CD14-positive monocyte (primary cell): ENCODE results near the gene MYO3B. TPM values are rescaled to one million over a fixed set of nuclear protein-coding genes. Genes with fewer than 3 reads are reported as not detected.

ENCODE experiments used
- DNase-seq, 3 donors: peaks; one replicate each; pipeline ENCODE4 v3.0.0-alpha.2; 2011 to 2022
- H2AFZ ChIP-seq: 2 replicates; pipeline ENCODE4 v1.6.0; 2012; ENCODE audit warnings: mild to moderate bottlenecking, low read depth, low read length, inconsistent platforms; ENCODE audit not compliant: insufficient read depth, poor library complexity, severe bottlenecking
- H3K27ac ChIP-seq, 2 donors: 1 replicate in 1 of 2; 2 replicates in 1 of 2; pipeline ENCODE4 v1.5.1; 2012 to 2013; ENCODE audit warnings: low read length in 2 of 2, control low read depth in 1 of 2, inconsistent platforms in 1 of 2, low read depth in 1 of 2, mild to moderate bottlenecking in 1 of 2
- H3K27me3 ChIP-seq, 2 donors: one replicate each; pipeline versions ENCODE4 v1.6.0 to v1.6.1; 2011 to 2013; ENCODE audit warnings: low read length in 2 of 2; ENCODE audit not compliant: control insufficient read depth in 2 of 2, insufficient read depth in 2 of 2
- H3K36me3 ChIP-seq, 2 donors: replicated peaks in 1 of 2; 1 replicate in 1 of 2; 2 replicates in 1 of 2; pipeline versions ENCODE4 v1.5.1 to v1.6.1; 2012 to 2013; ENCODE audit warnings: low read length in 2 of 2, control low read depth in 1 of 2, inconsistent platforms in 1 of 2, mild to moderate bottlenecking in 1 of 2; ENCODE audit not compliant: insufficient read depth in 2 of 2, control insufficient read depth in 1 of 2
- H3K4me1 ChIP-seq, 2 donors: 1 replicate in 1 of 2; 2 replicates in 1 of 2; pipeline versions ENCODE4 v1.5.1 to v1.6.1; 2012 to 2013; ENCODE audit warnings: low read length in 2 of 2, control low read depth in 1 of 2, inconsistent platforms in 1 of 2, mild to moderate bottlenecking in 1 of 2, moderate library complexity in 1 of 2; ENCODE audit not compliant: insufficient read depth in 2 of 2, control insufficient read depth in 1 of 2
- H3K4me2 ChIP-seq: replicated peaks from 2 replicates; pipeline ENCODE3; 2012; ENCODE audit warnings: low read length, moderate library complexity, mild to moderate bottlenecking; ENCODE audit not compliant: poor library complexity, severe bottlenecking; ENCODE audit errors: extremely low read depth
- H3K4me3 ChIP-seq, 3 experiments: fragments of 200-600 bp in 1 of 3; sonication (generic) in 1 of 3; replicated peaks in 1 of 3; 1 replicate in 2 of 3; 2 replicates in 1 of 3; pipeline ENCODE4 v1.5.1; 2011 to 2013; ENCODE audit warnings: low read length in 3 of 3, mild to moderate bottlenecking in 3 of 3, control low read depth in 2 of 3, low read depth in 2 of 3, inconsistent platforms in 1 of 3, moderate library complexity in 1 of 3
- H3K79me2 ChIP-seq: 2 replicates; pipeline ENCODE4 v1.6.0; 2012; ENCODE audit warnings: mild to moderate bottlenecking, control low read depth, inconsistent platforms, low read length, moderate library complexity; ENCODE audit not compliant: insufficient read depth
- H3K9ac ChIP-seq: 2 replicates; pipeline ENCODE4 v1.6.0; 2017; ENCODE audit warnings: low read length, mild to moderate bottlenecking; ENCODE audit not compliant: insufficient read depth, poor library complexity, severe bottlenecking
- H3K9me3 ChIP-seq, 2 donors: replicated peaks in 1 of 2; 1 replicate in 1 of 2; 2 replicates in 1 of 2; pipeline versions ENCODE4 v1.5.1 to v1.6.1; 2012 to 2013; ENCODE audit warnings: low read length in 2 of 2, control low read depth in 1 of 2; ENCODE audit not compliant: control insufficient read depth in 1 of 2, insufficient read depth in 1 of 2
- H4K20me1 ChIP-seq: 2 replicates; pipeline ENCODE4 v1.6.0; 2012; ENCODE audit warnings: mild to moderate bottlenecking, low read length, control low read depth, moderate library complexity; ENCODE audit not compliant: insufficient read depth
- H3K27ac Mint-ChIP-seq, 7 donors: one replicate each; pipeline ENCODE4 v1.8.0; 2020; ENCODE audit warnings: mild to moderate bottlenecking in 7 of 7, mixed read lengths in 7 of 7, moderate library complexity in 6 of 7, inconsistent platforms in 2 of 7
- H3K27me3 Mint-ChIP-seq, 3 donors: one replicate each; pipeline ENCODE4 v1.8.0; 2021 to 2022; ENCODE audit warnings: low read depth in 3 of 3, mild to moderate bottlenecking in 3 of 3, mixed read lengths in 3 of 3, moderate library complexity in 3 of 3, inconsistent platforms in 1 of 3
- H3K36me3 Mint-ChIP-seq, 2 donors: one replicate each; pipeline ENCODE4 v1.8.0; 2020; ENCODE audit warnings: mixed read lengths in 2 of 2, inconsistent platforms in 1 of 2, mild to moderate bottlenecking in 1 of 2
- H3K4me1 Mint-ChIP-seq: one replicate; pipeline ENCODE4 v1.8.0; 2020; ENCODE audit warnings: mild to moderate bottlenecking, mixed read lengths
- H3K4me3 Mint-ChIP-seq, 2 donors: one replicate each; pipeline ENCODE4 v1.8.0; 2020; ENCODE audit warnings: mild to moderate bottlenecking in 2 of 2, mixed read lengths in 2 of 2, moderate library complexity in 1 of 2
- H3K9me3 Mint-ChIP-seq, 7 donors: one replicate each; pipeline ENCODE4 v1.8.0; 2020 to 2022; ENCODE audit warnings: mixed read lengths in 7 of 7, mild to moderate bottlenecking in 6 of 7, moderate library complexity in 6 of 7, inconsistent platforms in 2 of 7
- CTCF ChIP-seq: fragments of 200-600 bp; IDR thresholded peaks from one replicate; pipeline ENCODE4 v1.8.0; 2022; ENCODE audit warnings: antibody characterized with exemption, mild to moderate bottlenecking
- WGBS: methylation state at CpG from one replicate; pipeline ENCODE4 v1.1.5; 2013; ENCODE audit warnings: missing lambda C conversion rate; ENCODE audit not compliant: insufficient coverage; 5-methylcytosine and 5-hydroxymethylcytosine counted together
- intact Hi-C, 2 donors: fragments of 100-400 bp; cut with micrococcal nuclease; formaldehyde crosslinking; loops; one replicate each; pipeline versions ENCODE4 v1.15.0 to v1.15.1; 2023
- polyA plus RNA-seq, 3 donors: library from polyadenylated mRNA; depleted of rRNA in 1 of 3; unstranded in 2 of 3; stranded (reverse) in 1 of 3; fragments of 300-500 nt in 2 of 3; fragments of >200 nt in 1 of 3; fragmentation: Illumina TruSeq in 2 of 3; gene quantifications; 1 replicate in 2 of 3; 2 replicates in 1 of 3; pipeline ENCODE4 v1.2.3, GENCODE V29; 2012 to 2021

The MYO3B gene
- polyA plus RNA-seq, 3 donors, result not detected

- Histone ChIP-seq H3K27ac (no peak overlapping the region), H3K9me3 (no peaks in the 10 kb centered on the region), H3K4me3 (no peak overlapping the region), H3K9ac (no peak overlapping the region), H3K36me3 (no peaks in the 10 kb centered on the region), H3K4me2 (no peak overlapping the region), H3K4me1 (no peaks in the 10 kb centered on the region), H2AFZ (no peak overlapping the region), H4K20me1 (no peaks in the 10 kb centered on the region), H3K79me2 (no peaks in the 10 kb centered on the region), H3K27me3 (no peaks in the 10 kb centered on the region)
- no peak overlapping the region for H3K4me3 Mint-ChIP-seq
- H3K36me3 Mint-ChIP-seq, result no peaks in the 10 kb centered on the region
- no peak for TF ChIP-seq CTCF
- intact Hi-C loops, result no loop called here
- H3K4me1 Mint-ChIP-seq, result no peaks in the 10 kb centered on the region
- no CpG with 5 or more reads among the region's 2 CpGs for WGBS
- no peak for DNase-seq
- peaks cover 3 to 5% (median 3%) of the 10 kb centered on the region in 3 donors for H3K27me3 Mint-ChIP-seq
- H3K9me3 Mint-ChIP-seq, result peaks cover 0 to 2% (median 0%) of the 10 kb centered on the region in 7 donors
- no peak overlapping the region for H3K27ac Mint-ChIP-seq
Observed at GRCh38 chr2:170568511-170568910, 390.6 kb downstream of the MYO3B start.

GRCh38 chr2:170571612-170572011 is 393.7 kb downstream of the MYO3B start:
- DNase-seq, result no peak
- 86% methylated on average over 1 of the region's 1 CpG for WGBS
- Mint-ChIP-seq H3K4me1 (no peaks in the 10 kb centered on the region), H3K4me3 (no peak overlapping the region), H3K9me3 (peaks cover 0 to 2% (median 0%) of the 10 kb centered on the region in 7 donors), H3K27ac (no peak overlapping the region), H3K27me3 (peaks cover 4 to 10% (median 9%) of the 10 kb centered on the region in 3 donors), H3K36me3 (no peaks in the 10 kb centered on the region)
- no peak overlapping the region for H2AFZ ChIP-seq
- peaks cover 0 to 2% of the 10 kb centered on the region in 2 donors for H3K27me3 ChIP-seq
- no peak overlapping the region for H3K4me2 ChIP-seq
- H3K9me3 ChIP-seq, result no peaks in the 10 kb centered on the region
- no peaks in the 10 kb centered on the region for H3K4me1 ChIP-seq
- H4K20me1 ChIP-seq, result no peaks in the 10 kb centered on the region
- H3K36me3 ChIP-seq, result no peaks in the 10 kb centered on the region
- H3K79me2 ChIP-seq, result no peaks in the 10 kb centered on the region
- no peak overlapping the region for H3K27ac ChIP-seq
- no peak overlapping the region for H3K4me3 ChIP-seq
- intact Hi-C loops, result no loop called here
- H3K9ac ChIP-seq, result no peak overlapping the region
- TF ChIP-seq CTCF, result no peak
